NCI-H460 (cell line): ENCODE data around the gene ROR2. TPM values are rescaled to one million over a fixed set of nuclear protein-coding genes. Genes with fewer than 3 reads are reported as not detected.

ENCODE experiments used
- small RNA-seq, 2 experiments: library from RNA; depleted of rRNA; stranded (forward); fragments of <200 nt; gene quantifications; one replicate each; pipeline ENCODE3, GENCODE V24; 2014
- total RNA-seq: library from RNA; depleted of rRNA; stranded (reverse); fragments of >200 nt; shearing (Covaris generic); gene quantifications from 2 replicates; pipeline ENCODE4 v1.2.3, GENCODE V29; 2014; rRNA removed

Gene ROR2
- total RNA-seq, 1 experiment from 2014 or later = 0.10 TPM

Small RNA genes within 50 kb of the gene (small RNA-seq; reads per million reads assigned to genes)
- 0 reads per million in 2 experiments for gene MIR3910-1

Other genes with a start within 250 kb of the ROR2 start
- gene SPTLC1, start 165.2 kb upstream of the ROR2 start, total RNA-seq = 110 and 113 TPM in 2 replicates